Measurements from ENCODE around the gene SLC24A1.
A peak's percentile ranks its signal among the peaks of the same experiment; 100 is the strongest.

SLC24A1 gene

GRCh38 chr15:65621638-65622037 lies at the start of gene SLC24A1:
Gene SLC24A1, plus strand, starts transcription at chr15:65621938. Its CDS starts 2,143 bp downstream, at chr15:65624081.
- Mint-ChIP-seq H3K36me3 (ENCODE audit: low read depth) (no peaks in the 10 kb centered on the region), H3K27ac (no peak within 1 kb of the TSS), H3K9me3 (no peaks in the 10 kb centered on the region), H3K4me3 (no peak within 1 kb of the TSS), H3K27me3 (ENCODE audit: low read depth) (no peaks in the 10 kb centered on the region), H3K4me1 (ENCODE audit: low read depth) (no peaks in the 10 kb centered on the region)
- DNase-seq (ENCODE audit: low spot score): no peak

- no peak for DNase-seq (ENCODE audit: low spot score)
- no peak overlapping the region for H3K27ac Mint-ChIP-seq
Observed at GRCh38 chr15:65571971-65572370, 49.8 kb upstream of the SLC24A1 start.

GRCh38 chr15:65576664-65577063 lies 45.1 kb upstream of the SLC24A1 start:
- Mint-ChIP-seq H3K4me1 (ENCODE audit: low read depth) (no peaks in the 10 kb centered on the region), H3K27ac (no peak overlapping the region), H3K36me3 (ENCODE audit: low read depth) (peaks cover 34% of the 10 kb centered on the region), H3K27me3 (ENCODE audit: low read depth) (no peaks in the 10 kb centered on the region), H3K4me3 (no peak overlapping the region), H3K9me3 (no peaks in the 10 kb centered on the region)
- no peak for DNase-seq (ENCODE audit: low spot score)

More at GRCh38 chr15:65571971-65572370, 49.8 kb upstream of the SLC24A1 start:
- no peaks in the 10 kb centered on the region for H3K9me3 Mint-ChIP-seq
- peaks cover 19% of the 10 kb centered on the region for H3K36me3 Mint-ChIP-seq (ENCODE audit: low read depth)
- no peak overlapping the region for H3K4me3 Mint-ChIP-seq
- no peaks in the 10 kb centered on the region for H3K27me3 Mint-ChIP-seq (ENCODE audit: low read depth)
- no peaks in the 10 kb centered on the region for H3K4me1 Mint-ChIP-seq (ENCODE audit: low read depth)

GRCh38 chr15:65577129-65577996 lies 44.4 kb upstream of the SLC24A1 start:
- H3K27ac Mint-ChIP-seq: no peak overlapping the region
- peaks cover 38% of the 10 kb centered on the region for H3K36me3 Mint-ChIP-seq (ENCODE audit: low read depth)
- DNase-seq (ENCODE audit: low spot score): no peak
- no peaks in the 10 kb centered on the region for H3K27me3 Mint-ChIP-seq (ENCODE audit: low read depth)
- H3K4me3 Mint-ChIP-seq: no peak overlapping the region
- H3K4me1 Mint-ChIP-seq (ENCODE audit: low read depth): no peaks in the 10 kb centered on the region
- H3K9me3 Mint-ChIP-seq: no peaks in the 10 kb centered on the region

- H3K27me3 Mint-ChIP-seq (ENCODE audit: low read depth): no peaks in the 10 kb centered on the region
- H3K36me3 Mint-ChIP-seq (ENCODE audit: low read depth): peaks cover 53% of the 10 kb centered on the region
- H3K4me1 Mint-ChIP-seq (ENCODE audit: low read depth): peaks cover 14% of the 10 kb centered on the region
- H3K9me3 Mint-ChIP-seq: no peaks in the 10 kb centered on the region
- no peak overlapping the region for H3K27ac Mint-ChIP-seq
- no peak overlapping the region for H3K4me3 Mint-ChIP-seq
- DNase-seq (ENCODE audit: low spot score): no peak
Observed at GRCh38 chr15:65578904-65579728, 42.6 kb upstream of the SLC24A1 start.

GRCh38 chr15:65579762-65580161 lies 42.0 kb upstream of the SLC24A1 start:
- no peaks in the 10 kb centered on the region for H3K27me3 Mint-ChIP-seq (ENCODE audit: low read depth)

GRCh38 chr15:65580287-65580686 lies 41.5 kb upstream of the SLC24A1 start:
- Mint-ChIP-seq H3K4me3 (no peak overlapping the region), H3K9me3 (no peaks in the 10 kb centered on the region), H3K27me3 (ENCODE audit: low read depth) (no peaks in the 10 kb centered on the region), H3K27ac (no peak overlapping the region), H3K4me1 (ENCODE audit: low read depth) (peaks cover 19% of the 10 kb centered on the region), H3K36me3 (ENCODE audit: low read depth) (peaks cover 60% of the 10 kb centered on the region)
- DNase-seq (ENCODE audit: low spot score): no peak

More at GRCh38 chr15:65579762-65580161, 42.0 kb upstream of the SLC24A1 start:
- Mint-ChIP-seq H3K36me3 (ENCODE audit: low read depth) (peaks cover 59% of the 10 kb centered on the region), H3K9me3 (no peaks in the 10 kb centered on the region), H3K27ac (no peak overlapping the region), H3K4me3 (no peak overlapping the region), H3K4me1 (ENCODE audit: low read depth) (peaks cover 19% of the 10 kb centered on the region)
- DNase-seq (ENCODE audit: low spot score): no peak

GRCh38 chr15:65583701-65584100 lies 38.0 kb upstream of the SLC24A1 start:
- Mint-ChIP-seq H3K4me1 (ENCODE audit: low read depth) (peaks cover 19% of the 10 kb centered on the region), H3K36me3 (ENCODE audit: low read depth) (peaks cover 58% of the 10 kb centered on the region), H3K4me3 (peak overlapping the region; percentile 60), H3K27ac (peak overlapping the region; percentile 77), H3K27me3 (ENCODE audit: low read depth) (no peaks in the 10 kb centered on the region), H3K9me3 (no peaks in the 10 kb centered on the region)
- DNase-seq (ENCODE audit: low spot score): peak; percentile 45

GRCh38 chr15:65584241-65584640 lies 37.5 kb upstream of the SLC24A1 start:
- Mint-ChIP-seq H3K4me1 (ENCODE audit: low read depth) (peaks cover 19% of the 10 kb centered on the region), H3K9me3 (no peaks in the 10 kb centered on the region), H3K27me3 (ENCODE audit: low read depth) (no peaks in the 10 kb centered on the region), H3K27ac (peak overlapping the region; percentile 77), H3K36me3 (ENCODE audit: low read depth) (peaks cover 55% of the 10 kb centered on the region), H3K4me3 (peak overlapping the region; percentile 60)
- DNase-seq (ENCODE audit: low spot score): no peak

- Mint-ChIP-seq H3K4me3 (no peak overlapping the region), H3K9me3 (no peaks in the 10 kb centered on the region), H3K27me3 (ENCODE audit: low read depth) (no peaks in the 10 kb centered on the region), H3K27ac (no peak overlapping the region), H3K36me3 (ENCODE audit: low read depth) (peaks cover 55% of the 10 kb centered on the region), H3K4me1 (ENCODE audit: low read depth) (peaks cover 19% of the 10 kb centered on the region)
- no peak for DNase-seq (ENCODE audit: low spot score)
Observed at GRCh38 chr15:65587094-65587493, 34.6 kb upstream of the SLC24A1 start.

- Mint-ChIP-seq H3K27ac (no peak overlapping the region), H3K27me3 (ENCODE audit: low read depth) (no peaks in the 10 kb centered on the region), H3K4me3 (no peak overlapping the region), H3K36me3 (ENCODE audit: low read depth) (peaks cover 38% of the 10 kb centered on the region), H3K4me1 (ENCODE audit: low read depth) (peaks cover 5% of the 10 kb centered on the region), H3K9me3 (no peaks in the 10 kb centered on the region)
- no peak for DNase-seq (ENCODE audit: low spot score)
Observed at GRCh38 chr15:65595960-65596359, 25.8 kb upstream of the SLC24A1 start.

GRCh38 chr15:65598468-65598867 lies 23.3 kb upstream of the SLC24A1 start:
- Mint-ChIP-seq H3K27ac (no peak overlapping the region), H3K36me3 (ENCODE audit: low read depth) (peaks cover 32% of the 10 kb centered on the region), H3K9me3 (no peaks in the 10 kb centered on the region)

GRCh38 chr15:65599677-65600076 lies 22.1 kb upstream of the SLC24A1 start:
- H3K9me3 Mint-ChIP-seq: no peaks in the 10 kb centered on the region
- no peak overlapping the region for H3K27ac Mint-ChIP-seq
- H3K27me3 Mint-ChIP-seq (ENCODE audit: low read depth): no peaks in the 10 kb centered on the region
- H3K4me1 Mint-ChIP-seq (ENCODE audit: low read depth): peaks cover 5% of the 10 kb centered on the region
- H3K36me3 Mint-ChIP-seq (ENCODE audit: low read depth): peaks cover 30% of the 10 kb centered on the region
- no peak overlapping the region for H3K4me3 Mint-ChIP-seq
- no peak for DNase-seq (ENCODE audit: low spot score)

More at GRCh38 chr15:65598468-65598867, 23.3 kb upstream of the SLC24A1 start:
- H3K4me3 Mint-ChIP-seq: no peak overlapping the region
- H3K27me3 Mint-ChIP-seq (ENCODE audit: low read depth): no peaks in the 10 kb centered on the region
- peaks cover 5% of the 10 kb centered on the region for H3K4me1 Mint-ChIP-seq (ENCODE audit: low read depth)
- DNase-seq (ENCODE audit: low spot score): no peak

- Mint-ChIP-seq H3K27me3 (ENCODE audit: low read depth) (no peaks in the 10 kb centered on the region), H3K4me1 (ENCODE audit: low read depth) (peaks cover 8% of the 10 kb centered on the region), H3K4me3 (no peak overlapping the region), H3K36me3 (ENCODE audit: low read depth) (peaks cover 18% of the 10 kb centered on the region), H3K27ac (no peak overlapping the region), H3K9me3 (no peaks in the 10 kb centered on the region)
- no peak for DNase-seq (ENCODE audit: low spot score)
Observed at GRCh38 chr15:65603134-65603533, 18.6 kb upstream of the SLC24A1 start.
